Activated CD4-positive, alpha-beta T cell treated with anti-CD3 and anti-CD28 coated beads for 36 hours (primary cell): ENCODE data around the gene RIC1. TPM values are rescaled to one million over a fixed set of nuclear protein-coding genes. Genes with fewer than 3 reads are reported as not detected.
"Not testable (repeated sequence)": the region's sequence is repeated elsewhere in the genome, so short reads cannot be mapped to it uniquely, and the experiment has no call there.

Experiments
- ATAC-seq: fragments of 200-7000 bp; cut with Tn5 transposase; one replicate; pipeline ENCODE4 v1.10.0; 2021; ENCODE audit warnings: mild to moderate bottlenecking, moderate library complexity
- CTCF ChIA-PET: fragments of 350-600 bp; sonication (Branson Sonifier 250); formaldehyde crosslinking; loops from one replicate; lab custom pipeline; 2021; ENCODE audit warnings: antibody characterized with exemption; lab: Charles Lee
- POLR2A ChIA-PET: fragments of 350-600 bp; sonication (Branson Sonifier 250); formaldehyde crosslinking; loops from one replicate; lab custom pipeline; 2021; ENCODE audit warnings: antibody characterized with exemption, inconsistent platforms; lab: Charles Lee
- DNase-seq: peaks from one replicate; pipeline ENCODE4 v3.0.0-alpha.2; 2020
- H3K27ac Mint-ChIP-seq: one replicate; pipeline ENCODE4 v1.8.0; 2021; ENCODE audit warnings: mixed read lengths
- H3K27me3 Mint-ChIP-seq: one replicate; pipeline ENCODE4 v1.8.0; 2021; ENCODE audit warnings: mixed read lengths
- H3K36me3 Mint-ChIP-seq: one replicate; pipeline ENCODE4 v1.8.0; 2021; ENCODE audit warnings: low read depth, mixed read lengths
- H3K4me1 Mint-ChIP-seq: one replicate; pipeline ENCODE4 v1.8.0; 2021; ENCODE audit warnings: mixed read lengths
- H3K4me3 Mint-ChIP-seq: one replicate; pipeline ENCODE4 v1.8.0; 2021; ENCODE audit warnings: mild to moderate bottlenecking, moderate library complexity, mixed read lengths
- H3K9me3 Mint-ChIP-seq: one replicate; pipeline ENCODE4 v1.8.0; 2021; ENCODE audit warnings: low read depth, mixed read lengths
- intact Hi-C, 2 experiments: fragments of 100-400 bp; cut with DNase I in 1 of 2; cut with micrococcal nuclease in 1 of 2; formaldehyde crosslinking; loops; one replicate each; pipeline versions ENCODE4 v1.14.2 to v1.15.1; 2022 to 2024; cut with DNase I, micrococcal nuclease
- total RNA-seq, 2 experiments: library from RNA; stranded (reverse); gene quantifications; one replicate each; pipeline ENCODE4 v1.2.3, GENCODE V29; 2021

RIC1 gene
- total RNA-seq, 2 experiments from 2014 or later: 13.6 to 17.1 TPM

GRCh38 chr9:5662804-5663203, 33.9 kb downstream of the RIC1 start:
- Mint-ChIP-seq H3K9me3 (peaks cover 31% of the 10 kb centered on the region), H3K36me3 (peaks cover 59% of the 10 kb centered on the region), H3K4me1 (peaks cover 32% of the 10 kb centered on the region)
- POLR2A ChIA-PET, H3K4me3 Mint-ChIP-seq, ATAC-seq, H3K27me3 Mint-ChIP-seq, DNase-seq, H3K27ac Mint-ChIP-seq, intact Hi-C loops: not testable (repeated sequence)
- CTCF ChIA-PET: interaction anchor here (0.6 kb wide), 1 partner anchor 54 kb away, joined by 3 read pairs; no protein-coding TSS in a partner anchor

DNA sequence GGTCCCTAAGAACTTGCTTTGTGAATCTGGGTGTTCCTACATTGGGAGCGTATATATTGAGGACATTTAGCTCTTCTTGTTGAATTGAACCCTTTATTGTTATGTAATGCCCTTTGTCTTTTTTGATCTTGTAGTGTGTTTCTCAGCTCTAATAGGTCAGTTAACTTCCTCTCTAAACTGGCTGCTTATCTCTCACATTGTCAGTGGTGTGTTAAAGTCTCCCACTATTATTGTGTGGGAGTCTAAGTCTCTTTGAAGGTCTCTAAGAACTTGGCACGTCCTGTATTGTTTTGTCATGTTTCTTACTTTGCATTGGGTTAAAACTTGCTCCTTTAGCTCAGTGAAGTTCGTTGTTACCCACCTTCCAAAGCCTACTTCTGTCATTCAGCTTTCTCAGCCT, 36.2 kb downstream of the RIC1 start:
- no peak for DNase-seq
- no peak overlapping the region for H3K27ac Mint-ChIP-seq
- CTCF ChIA-PET: no interaction called here

DNA sequence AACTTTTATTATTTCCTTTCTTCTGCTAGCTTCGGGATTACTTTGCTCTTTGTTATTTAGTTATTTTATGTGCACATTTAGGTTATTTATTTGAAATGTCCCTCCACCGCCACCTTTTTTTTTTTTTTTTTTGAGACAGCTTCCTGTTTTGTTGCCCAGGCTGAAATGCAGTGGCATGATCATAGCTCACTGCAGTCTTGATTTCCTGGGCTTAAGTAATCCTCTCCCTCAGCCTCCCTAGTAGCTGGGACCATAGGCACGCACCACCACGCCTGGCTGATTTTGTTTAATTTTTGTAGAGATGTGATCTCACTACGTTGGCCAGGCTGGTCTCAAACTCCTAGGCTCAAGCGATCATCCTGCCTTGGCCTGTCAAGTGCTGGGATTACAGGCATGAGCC, 38.5 kb downstream of the RIC1 start:
- no peak for ATAC-seq
- intact Hi-C loops: no loop called here
- no peak overlapping the region for H3K27ac Mint-ChIP-seq
- H3K4me1 Mint-ChIP-seq: peaks cover 48% of the 10 kb centered on the region
- peaks cover 30% of the 10 kb centered on the region for H3K36me3 Mint-ChIP-seq
- ChIA-PET POLR2A (no interaction called here), CTCF (no interaction called here)
- H3K9me3 Mint-ChIP-seq: peaks cover 14% of the 10 kb centered on the region
- H3K4me3 Mint-ChIP-seq: no peak overlapping the region
- no peaks in the 10 kb centered on the region for H3K27me3 Mint-ChIP-seq
- DNase-seq: no peak

More for the DNA sequence above, 36.2 kb downstream of the RIC1 start:
- H3K4me1 Mint-ChIP-seq: peaks cover 37% of the 10 kb centered on the region
- H3K27me3 Mint-ChIP-seq: no peaks in the 10 kb centered on the region
- H3K4me3 Mint-ChIP-seq: no peak overlapping the region
- POLR2A ChIA-PET: no interaction called here
- peaks cover 52% of the 10 kb centered on the region for H3K36me3 Mint-ChIP-seq
- no peak for ATAC-seq
- intact Hi-C loops: no loop called here
- peaks cover 27% of the 10 kb centered on the region for H3K9me3 Mint-ChIP-seq

DNA sequence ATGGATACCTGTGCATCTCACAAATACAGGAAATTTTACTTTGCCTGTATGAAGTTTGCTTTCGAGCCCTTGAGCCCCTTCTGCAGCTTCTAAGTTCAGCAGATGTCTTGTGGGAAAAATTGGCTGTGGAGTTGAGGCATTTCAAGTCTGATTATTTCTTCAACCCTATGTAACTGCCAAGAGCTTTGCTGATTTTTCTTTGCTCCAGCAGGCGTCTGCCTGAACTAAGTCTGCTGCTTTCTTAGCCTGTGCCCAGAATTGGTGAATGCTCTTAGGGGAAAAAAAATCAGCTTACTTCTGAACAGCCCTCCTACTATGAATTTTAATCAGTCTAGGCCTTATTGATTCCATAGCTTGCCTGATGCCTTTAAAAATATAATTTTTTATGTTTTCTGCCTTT, 41.2 kb downstream of the RIC1 start:
- no peak overlapping the region for H3K4me3 Mint-ChIP-seq
- ChIA-PET CTCF (interaction anchor here (0.6 to 1.0 kb wide), 2 partner anchors 19 to 69 kb away, joined by 3 to 4 read pairs; no protein-coding TSS in a partner anchor), POLR2A (interaction anchor here (0.9 kb wide), 1 partner anchor 43 kb away, joined by 4 read pairs; no protein-coding TSS in a partner anchor)
- peaks cover under 1% of the 10 kb centered on the region for H3K9me3 Mint-ChIP-seq
- H3K27me3 Mint-ChIP-seq: no peaks in the 10 kb centered on the region
- ATAC-seq (no peak), DNase-seq (no peak)
- H3K27ac Mint-ChIP-seq: no peak overlapping the region
- peaks cover 15% of the 10 kb centered on the region for H3K36me3 Mint-ChIP-seq
- intact Hi-C loops: no loop called here
- peaks cover 41% of the 10 kb centered on the region for H3K4me1 Mint-ChIP-seq

- peak; percentile 66 for ATAC-seq
- H3K27ac Mint-ChIP-seq: no peak overlapping the region
- DNase-seq: peak; percentile 11
Observed at GRCh38 chr9:5671711-5672353, 42.9 kb downstream of the RIC1 start.

GRCh38 chr9:5675046-5675445, 46.1 kb downstream of the RIC1 start:
- H3K9me3 Mint-ChIP-seq, intact Hi-C loops, H3K4me3 Mint-ChIP-seq, POLR2A ChIA-PET, DNase-seq, ATAC-seq, H3K27ac Mint-ChIP-seq, H3K36me3 Mint-ChIP-seq, H3K27me3 Mint-ChIP-seq, CTCF ChIA-PET: not testable (repeated sequence)
- H3K4me1 Mint-ChIP-seq: peaks cover 18% of the 10 kb centered on the region

More at GRCh38 chr9:5671711-5672353, 42.9 kb downstream of the RIC1 start:
- Mint-ChIP-seq H3K36me3 (peaks cover 12% of the 10 kb centered on the region), H3K4me1 (peaks cover 30% of the 10 kb centered on the region), H3K4me3 (no peak overlapping the region), H3K27me3 (no peaks in the 10 kb centered on the region), H3K9me3 (no peaks in the 10 kb centered on the region)
- ChIA-PET POLR2A (no interaction called here), CTCF (interaction anchor here (0.9 kb wide), 1 partner anchor 215 kb away, joined by 3 read pairs; no protein-coding TSS in a partner anchor)
- intact Hi-C loops: no loop called here

DNA sequence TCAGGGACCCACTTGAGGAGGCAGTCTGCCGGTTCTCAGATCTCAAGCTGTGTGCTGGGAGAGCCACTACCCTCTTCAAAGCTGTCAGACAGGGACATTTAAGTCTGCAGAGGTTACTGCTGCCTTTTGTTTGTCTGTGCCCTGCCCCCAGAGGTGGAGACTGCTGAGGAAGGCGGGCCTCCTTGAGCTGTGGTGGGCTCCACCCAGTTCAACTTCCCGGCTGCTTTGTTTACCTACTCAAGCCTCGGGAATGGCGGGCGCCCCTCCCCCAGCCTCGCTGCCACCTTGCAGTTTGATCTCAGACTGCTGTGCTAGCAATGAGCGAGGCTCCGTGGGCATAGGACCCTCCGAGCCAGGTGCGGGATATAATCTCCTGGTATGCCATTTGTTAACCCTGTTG, 54.7 kb downstream of the RIC1 start:
- intact Hi-C loops, DNase-seq, H3K27ac Mint-ChIP-seq, ATAC-seq, CTCF ChIA-PET, H3K4me3 Mint-ChIP-seq, H3K27me3 Mint-ChIP-seq, POLR2A ChIA-PET: not testable (repeated sequence)
- peaks cover 17% of the 10 kb centered on the region for H3K4me1 Mint-ChIP-seq
- H3K36me3 Mint-ChIP-seq: peaks cover 30% of the 10 kb centered on the region
- H3K9me3 Mint-ChIP-seq: peaks cover 23% of the 10 kb centered on the region

GRCh38 chr9:5684101-5684500, 55.2 kb downstream of the RIC1 start:
- ATAC-seq (no peak), DNase-seq (no peak)
- H3K36me3 Mint-ChIP-seq: peaks cover 30% of the 10 kb centered on the region
- intact Hi-C loops: no loop called here
- H3K27ac Mint-ChIP-seq: no peak overlapping the region
- POLR2A ChIA-PET: no interaction called here
- no peak overlapping the region for H3K4me3 Mint-ChIP-seq
- peaks cover 17% of the 10 kb centered on the region for H3K4me1 Mint-ChIP-seq
- CTCF ChIA-PET: no interaction called here
- no peaks in the 10 kb centered on the region for H3K27me3 Mint-ChIP-seq
- peaks cover 23% of the 10 kb centered on the region for H3K9me3 Mint-ChIP-seq

GRCh38 chr9:5688109-5688508, 59.2 kb downstream of the RIC1 start:
- ATAC-seq: no peak
- peaks cover 10% of the 10 kb centered on the region for H3K36me3 Mint-ChIP-seq
- ChIA-PET CTCF (interaction anchor here (0.6 to 1.0 kb wide), 2 partner anchors 12 to 1234 kb away, joined by 3 read pairs; no protein-coding TSS in a partner anchor), POLR2A (no interaction called here)
- no peak overlapping the region for H3K27ac Mint-ChIP-seq
- DNase-seq: no peak
- no peak overlapping the region for H3K4me3 Mint-ChIP-seq
- peaks cover 14% of the 10 kb centered on the region for H3K4me1 Mint-ChIP-seq
- H3K27me3 Mint-ChIP-seq: no peaks in the 10 kb centered on the region
- peaks cover 4% of the 10 kb centered on the region for H3K9me3 Mint-ChIP-seq
- intact Hi-C loops: no loop called here

GRCh38 chr9:5690278-5690677, 61.4 kb downstream of the RIC1 start:
- ATAC-seq (no peak), DNase-seq (no peak)
- Mint-ChIP-seq H3K9me3 (no peaks in the 10 kb centered on the region), H3K4me1 (peaks cover 13% of the 10 kb centered on the region), H3K27ac (no peak overlapping the region), H3K36me3 (no peaks in the 10 kb centered on the region), H3K4me3 (no peak overlapping the region), H3K27me3 (no peaks in the 10 kb centered on the region)
- ChIA-PET POLR2A (no interaction called here), CTCF (no interaction called here)
- intact Hi-C loops: no loop called here

- CTCF ChIA-PET: no interaction called here
- Mint-ChIP-seq H3K4me1 (peaks cover 15% of the 10 kb centered on the region), H3K36me3 (peaks cover 3% of the 10 kb centered on the region), H3K4me3 (no peak overlapping the region), H3K9me3 (no peaks in the 10 kb centered on the region), H3K27me3 (no peaks in the 10 kb centered on the region), H3K27ac (no peak overlapping the region)
- POLR2A ChIA-PET: no interaction called here
- ATAC-seq: no peak
- no peak for DNase-seq
- intact Hi-C loops: no loop called here
Observed at GRCh38 chr9:5695860-5696259, 67.0 kb downstream of the RIC1 start.

- H3K27me3 Mint-ChIP-seq: no peaks in the 10 kb centered on the region
- H3K27ac Mint-ChIP-seq: no peak overlapping the region
- DNase-seq: no peak
- intact Hi-C loops: no loop called here
- peaks cover 15% of the 10 kb centered on the region for H3K4me1 Mint-ChIP-seq
- no peaks in the 10 kb centered on the region for H3K9me3 Mint-ChIP-seq
- ChIA-PET CTCF (no interaction called here), POLR2A (interaction anchor here (0.6 kb wide), 1 partner anchor 54 kb away, joined by 3 read pairs; no protein-coding TSS in a partner anchor)
- H3K4me3 Mint-ChIP-seq: no peak overlapping the region
- peak; percentile 66 for ATAC-seq
- H3K36me3 Mint-ChIP-seq: peaks cover 9% of the 10 kb centered on the region
Observed at GRCh38 chr9:5696884-5697283, 68.0 kb downstream of the RIC1 start.
